ENCODE results near the gene RPS14. TPM values are rescaled to one million over a fixed set of nuclear protein-coding genes. Genes with fewer than 3 reads are reported as not detected.

RPS14 gene
- total RNA-seq, 1 donor from 2014 or later = 1,375 TPM

Other genes with a start within 250 kb of the RPS14 start
- not detected in 2 replicates for gene CAMK2A, start 160.0 kb downstream of the RPS14 start, total RNA-seq
- 1.8 and 5.3 TPM in 2 replicates for gene ARSI, start 146.8 kb downstream of the RPS14 start, total RNA-seq
- 29.1 and 38.2 TPM in 2 replicates for gene TCOF1, start 92.0 kb downstream of the RPS14 start, total RNA-seq
- 24.3 and 34.1 TPM in 2 replicates for gene CD74, start 36.8 kb downstream of the RPS14 start, total RNA-seq
- 335 and 423 TPM in 2 replicates for gene NDST1, start 58.4 kb upstream of the RPS14 start, total RNA-seq
- 56.7 and 123 TPM in 2 replicates for gene SYNPO, start 190.9 kb upstream of the RPS14 start, total RNA-seq
- gene MYOZ3, start 211.5 kb upstream of the RPS14 start, total RNA-seq = 0.53 and 0.93 TPM in 2 replicates